ENCODE data around the gene ARL8B. TPM values are rescaled to one million over a fixed set of nuclear protein-coding genes. Genes with fewer than 3 reads are reported as not detected.

Gene ARL8B
- total RNA-seq: 58.1 and 76.3 TPM in 2 replicates

DNA sequence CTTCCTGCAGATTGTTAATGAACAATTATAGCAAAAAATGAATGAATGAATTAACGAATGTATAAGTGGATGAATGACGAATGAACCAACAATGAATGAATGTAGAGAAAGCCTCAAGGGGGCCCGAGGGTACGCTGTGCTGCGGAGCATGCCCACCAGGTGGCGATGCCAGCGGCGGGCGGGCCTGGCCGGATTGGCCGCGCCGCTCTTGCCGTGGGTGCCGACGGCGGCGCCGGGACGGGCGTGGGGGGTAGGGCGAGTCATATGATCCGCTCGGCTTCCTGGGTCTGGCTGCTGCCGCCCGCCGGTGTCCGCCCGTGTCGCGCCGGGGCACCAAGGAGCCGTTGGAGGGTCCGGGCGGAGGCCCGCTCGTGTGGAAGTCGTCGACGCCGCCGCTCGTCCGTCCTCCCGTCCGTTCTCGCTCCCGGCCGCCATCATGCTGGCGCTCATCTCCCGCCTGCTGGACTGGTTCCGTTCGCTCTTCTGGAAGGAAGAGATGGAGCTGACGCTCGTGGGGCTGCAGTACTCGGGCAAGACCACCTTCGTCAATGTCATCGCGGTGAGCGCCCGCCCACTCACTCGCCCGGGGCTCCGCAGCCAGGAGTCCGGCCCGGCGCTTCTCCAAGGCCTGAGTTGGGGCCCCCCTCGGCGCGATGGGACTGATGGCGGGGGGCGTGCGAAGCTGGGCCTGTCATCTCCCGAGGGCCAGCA lies at the start of gene ARL8B:
Gene ARL8B (plus strand): TSS at position 263 of the 711 bp plus-strand sequence. CDS start 174 bp downstream, at position 437.

DNA sequence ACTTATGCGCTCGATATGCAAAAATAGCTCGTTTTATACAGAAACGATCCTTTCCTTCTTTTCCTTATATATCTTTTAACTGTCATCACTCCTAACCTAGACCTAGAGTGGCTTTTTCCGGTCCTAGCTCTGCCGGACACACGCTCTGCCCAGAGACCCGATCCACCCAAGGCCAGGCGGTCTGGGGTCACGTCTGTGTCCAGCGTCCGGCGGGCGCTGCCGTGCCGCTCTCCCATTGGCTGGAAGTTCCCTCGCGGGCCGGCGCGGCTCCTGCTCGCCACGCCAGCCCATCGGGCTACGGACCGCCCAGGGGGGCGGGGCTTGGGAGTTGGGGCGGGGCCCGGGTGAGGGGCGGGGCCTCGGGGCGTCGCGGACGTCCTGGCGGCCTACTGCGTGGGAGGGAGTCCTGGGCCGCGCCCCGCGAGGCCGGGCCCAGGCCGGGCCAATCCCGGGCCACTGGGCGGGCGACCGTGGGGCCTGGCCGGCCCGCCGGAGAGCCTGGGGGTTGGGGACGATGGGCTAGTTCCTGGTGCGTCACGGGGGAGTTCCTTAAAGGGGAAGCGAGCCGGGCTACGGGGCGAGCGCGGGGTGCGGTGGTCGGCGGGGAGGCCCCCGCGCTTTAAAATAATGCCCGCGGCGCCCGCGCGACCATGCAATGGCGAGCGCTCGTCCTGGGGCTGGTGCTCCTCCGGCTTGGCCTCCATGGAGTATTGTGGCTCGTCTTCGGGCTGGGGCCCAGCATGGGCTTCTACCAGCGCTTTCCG lies 65.2 kb downstream of the ARL8B start, which contains the start of gene EDEM1:
Gene EDEM1 (plus strand): TSS at position 552 of the 764 bp plus-strand sequence. CDS start 99 bp downstream, at position 651.

Small RNA genes within 50 kb of the gene (small RNA-seq; reads per million reads assigned to genes)
- 0.11 reads per million for gene AC090955.1
- not detected for gene RF00019

Other genes with a start within 250 kb of the ARL8B start
- 11.9 and 24.8 TPM in 2 replicates for gene BHLHE40, start 142.9 kb upstream of the ARL8B start, total RNA-seq
- gene EDEM1, start 65.4 kb downstream of the ARL8B start, total RNA-seq: 37.9 and 42.8 TPM in 2 replicates